T-helper 17 cell (primary cell): ENCODE results near the gene MAML3. TPM values are rescaled to one million over a fixed set of nuclear protein-coding genes. Genes with fewer than 3 reads are reported as not detected.

Source experiments
- ATAC-seq: fragments of 150-1000 bp; cut with Tn5 transposase; 2 replicates; pipeline ENCODE4 v1.10.0; 2021; ENCODE audit warnings: mild to moderate bottlenecking, moderate library complexity
- DNase-seq, 3 donors: peaks; one replicate each; pipeline versions ENCODE4 v3.0.0 to v3.0.0-alpha.2; 2020 to 2021
- H3K9me3 ChIP-seq: one replicate; pipeline ENCODE4 v1.7.0; 2013; ENCODE audit warnings: low read length, mild to moderate bottlenecking; ENCODE audit not compliant: control insufficient read depth, poor library complexity, severe bottlenecking
- H3K27ac Mint-ChIP-seq: one replicate; pipeline ENCODE4 v1.8.0; 2022; ENCODE audit warnings: mild to moderate bottlenecking, moderate library complexity, mixed read lengths
- H3K27me3 Mint-ChIP-seq: one replicate; pipeline ENCODE4 v1.8.0; 2022; ENCODE audit warnings: mixed read lengths
- H3K36me3 Mint-ChIP-seq: one replicate; pipeline ENCODE4 v1.8.0; 2022; ENCODE audit warnings: low read depth, mixed read lengths
- H3K4me1 Mint-ChIP-seq: one replicate; pipeline ENCODE4 v1.8.0; 2022; ENCODE audit warnings: mild to moderate bottlenecking, mixed read lengths
- H3K4me3 Mint-ChIP-seq: one replicate; pipeline ENCODE4 v1.8.0; 2022; ENCODE audit warnings: mild to moderate bottlenecking, moderate library complexity, mixed read lengths
- total RNA-seq, 4 donors: library from RNA in 2 of 4; stranded (reverse) in 2 of 4; gene quantifications; one replicate each; pipeline ENCODE4 v1.2.3 and lab custom pipeline; 2022 to 2026

The MAML3 gene
- total RNA-seq, 2 donors from 2014 or later, result 1.1 to 4.2 TPM

DNA sequence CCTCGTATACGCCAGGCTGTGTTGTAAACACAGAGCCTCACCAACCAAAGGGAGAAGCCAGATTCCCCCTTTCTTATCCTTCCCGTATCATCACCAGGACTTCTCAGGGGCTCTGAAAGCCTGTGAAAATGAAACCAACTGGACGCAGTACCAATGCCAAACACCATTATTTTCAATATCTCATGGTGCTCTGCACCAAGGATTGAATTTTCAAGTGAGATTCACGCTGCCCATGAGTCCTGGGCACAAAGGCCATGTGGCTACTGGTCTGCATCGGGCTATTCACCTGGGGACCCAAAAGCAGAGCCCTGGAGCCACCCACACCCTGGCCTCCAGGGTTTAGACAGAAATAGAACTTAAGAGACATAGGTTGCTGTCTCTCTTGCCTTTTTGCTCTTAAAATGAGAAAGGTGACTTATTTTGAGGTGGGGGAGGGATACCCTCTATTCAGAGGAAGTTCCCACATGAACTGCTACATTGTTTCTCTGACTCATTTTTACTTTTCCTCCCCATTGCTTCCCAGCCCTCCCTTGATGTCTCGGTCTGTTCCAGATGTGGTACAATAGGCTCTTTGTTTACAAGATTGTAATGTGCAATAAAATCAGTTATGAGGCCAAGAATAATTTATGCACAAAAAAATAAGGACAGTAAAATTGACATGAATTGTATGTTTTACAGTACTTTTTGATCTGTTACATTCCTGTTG, 55.4 kb downstream of the MAML3 start:
- Mint-ChIP-seq H3K4me1 (peaks cover 42% of the 10 kb centered on the region), H3K4me3 (no peak overlapping the region), H3K27ac (peak overlapping the region; percentile 32), H3K36me3 (peaks cover 2% of the 10 kb centered on the region), H3K27me3 (no peaks in the 10 kb centered on the region)
- DNase-seq (no peak), ATAC-seq (no peak)
- H3K9me3 ChIP-seq, result no peaks in the 10 kb centered on the region

DNA sequence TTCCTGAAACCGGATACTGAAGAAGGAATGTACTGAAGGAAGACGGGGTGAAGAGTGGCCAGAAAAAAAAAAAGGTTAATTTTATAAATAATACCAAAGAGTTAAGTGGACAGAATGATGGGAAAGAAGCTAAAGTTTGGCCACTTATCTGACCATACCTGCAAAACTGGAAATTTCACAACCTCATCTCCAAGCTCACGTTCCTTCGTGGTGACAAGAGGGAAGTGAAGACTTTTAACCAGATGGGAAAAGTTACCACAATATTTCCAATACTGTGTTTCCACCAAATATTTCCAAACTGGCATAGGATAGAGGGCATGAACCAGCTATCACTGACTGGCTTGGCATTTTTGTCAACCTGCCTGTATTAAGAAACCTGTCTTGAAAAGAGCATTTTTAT, 56.4 kb downstream of the MAML3 start:
- Mint-ChIP-seq H3K27ac (no peak overlapping the region), H3K27me3 (no peaks in the 10 kb centered on the region), H3K4me1 (peaks cover 40% of the 10 kb centered on the region), H3K4me3 (no peak overlapping the region), H3K36me3 (peaks cover 2% of the 10 kb centered on the region)
- no peaks in the 10 kb centered on the region for H3K9me3 ChIP-seq
- DNase-seq, result no peak
- no peak for ATAC-seq

- no peak overlapping the region for H3K4me3 Mint-ChIP-seq
These were observed 57.1 kb downstream of the MAML3 start for GRCh38 chr4:140096921-140097320.

DNA sequence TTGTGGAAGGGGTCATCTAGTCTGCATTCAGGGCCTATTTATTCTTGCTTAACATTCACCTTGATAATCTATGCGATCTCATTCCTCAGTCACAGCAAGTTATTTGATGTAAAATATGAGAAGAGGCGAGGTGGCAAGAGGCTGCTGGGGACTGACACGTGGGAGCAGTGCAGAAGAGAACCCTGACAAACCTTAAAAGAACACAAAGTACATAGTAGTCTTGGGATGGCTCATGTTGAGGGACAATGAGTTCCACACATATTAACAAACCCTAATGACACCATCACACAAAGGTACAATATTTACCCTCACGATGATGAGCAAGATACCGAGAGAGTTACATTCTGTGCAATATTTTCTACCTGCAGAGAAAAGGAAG, 57.5 kb downstream of the MAML3 start:
- ATAC-seq (peak; percentile 1), DNase-seq (no peak)
- Mint-ChIP-seq H3K27ac (peak overlapping the region; percentile 93), H3K4me1 (peaks cover 40% of the 10 kb centered on the region), H3K4me3 (peak overlapping the region; percentile 86), H3K36me3 (peaks cover 2% of the 10 kb centered on the region), H3K27me3 (no peaks in the 10 kb centered on the region)
- H3K9me3 ChIP-seq, result no peaks in the 10 kb centered on the region

More at GRCh38 chr4:140096921-140097320, 57.1 kb downstream of the MAML3 start:
- peak overlapping the region; percentile 93 for H3K27ac Mint-ChIP-seq
- ATAC-seq (no peak), DNase-seq (no peak)
- H3K4me1 Mint-ChIP-seq, result peaks cover 40% of the 10 kb centered on the region
- no peaks in the 10 kb centered on the region for H3K27me3 Mint-ChIP-seq
- no peaks in the 10 kb centered on the region for H3K9me3 ChIP-seq
- H3K36me3 Mint-ChIP-seq, result peaks cover 2% of the 10 kb centered on the region

GRCh38 chr4:140095694-140096482, 58.1 kb downstream of the MAML3 start:
- H3K4me3 Mint-ChIP-seq, result peak overlapping the region; percentile 86
- no peaks in the 10 kb centered on the region for H3K27me3 Mint-ChIP-seq
- peak; percentile 11 to 32 (median 13) for DNase-seq
- peak; percentile 76 for ATAC-seq
- peak overlapping the region; percentile 93 for H3K27ac Mint-ChIP-seq
- no peaks in the 10 kb centered on the region for H3K9me3 ChIP-seq
- H3K36me3 Mint-ChIP-seq, result peaks cover 2% of the 10 kb centered on the region
- peaks cover 40% of the 10 kb centered on the region for H3K4me1 Mint-ChIP-seq

DNA sequence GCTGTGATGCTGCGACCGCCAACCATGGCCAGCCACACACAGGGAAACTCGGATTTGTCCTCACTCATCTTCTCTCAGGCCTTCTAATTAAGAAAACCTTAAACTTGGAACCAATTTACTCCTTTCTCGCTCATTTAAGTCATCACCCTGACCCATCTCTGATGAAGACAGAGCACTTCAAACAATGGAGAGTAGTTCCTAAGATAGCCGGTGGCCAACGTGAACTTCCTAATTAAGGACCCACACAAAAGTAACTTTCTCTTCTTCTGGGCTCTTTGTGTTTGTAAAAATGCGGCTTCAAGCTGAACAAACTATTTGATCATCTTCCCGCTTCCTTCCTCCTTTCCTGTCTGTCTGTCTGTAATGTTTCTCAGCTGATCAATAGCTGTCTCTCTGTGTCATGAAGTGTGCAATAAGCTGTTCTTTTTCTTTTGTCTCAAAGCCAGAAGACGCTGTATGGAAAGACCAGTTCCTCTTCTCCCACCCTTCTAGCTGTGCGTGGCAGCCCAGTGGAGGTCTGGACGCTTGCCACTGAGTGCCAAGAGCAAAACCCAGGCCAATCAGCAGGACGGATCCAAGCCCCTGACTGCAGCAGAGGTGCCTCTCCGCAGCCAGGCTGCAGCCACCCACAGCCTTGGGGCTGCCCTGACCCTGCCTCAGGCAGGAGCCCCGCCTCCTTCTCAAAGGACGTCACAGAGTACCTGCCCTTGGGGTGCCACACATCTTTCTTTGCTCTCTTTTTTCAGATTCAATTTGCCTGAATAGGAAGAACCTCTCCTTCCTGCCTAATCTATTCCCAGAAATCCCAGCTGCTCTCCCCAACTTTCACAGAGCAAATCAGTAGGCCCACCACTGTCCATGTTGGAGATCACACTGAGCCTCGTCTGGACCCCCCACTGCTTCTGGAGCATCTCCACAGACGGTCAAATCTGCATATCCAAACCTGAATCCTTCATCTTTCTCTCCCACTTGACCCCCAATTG, 59.3 kb downstream of the MAML3 start:
- peak overlapping the region; percentile 93 for H3K27ac Mint-ChIP-seq
- H3K4me3 Mint-ChIP-seq, result peak overlapping the region; percentile 86
- peaks cover 34% of the 10 kb centered on the region for H3K4me1 Mint-ChIP-seq
- H3K9me3 ChIP-seq, result no peaks in the 10 kb centered on the region
- H3K36me3 Mint-ChIP-seq, result peaks cover 2% of the 10 kb centered on the region
- DNase-seq (peak in 2 of 3 donors; percentile 24 to 37), ATAC-seq (peak; percentile 65)
- no peaks in the 10 kb centered on the region for H3K27me3 Mint-ChIP-seq

DNA sequence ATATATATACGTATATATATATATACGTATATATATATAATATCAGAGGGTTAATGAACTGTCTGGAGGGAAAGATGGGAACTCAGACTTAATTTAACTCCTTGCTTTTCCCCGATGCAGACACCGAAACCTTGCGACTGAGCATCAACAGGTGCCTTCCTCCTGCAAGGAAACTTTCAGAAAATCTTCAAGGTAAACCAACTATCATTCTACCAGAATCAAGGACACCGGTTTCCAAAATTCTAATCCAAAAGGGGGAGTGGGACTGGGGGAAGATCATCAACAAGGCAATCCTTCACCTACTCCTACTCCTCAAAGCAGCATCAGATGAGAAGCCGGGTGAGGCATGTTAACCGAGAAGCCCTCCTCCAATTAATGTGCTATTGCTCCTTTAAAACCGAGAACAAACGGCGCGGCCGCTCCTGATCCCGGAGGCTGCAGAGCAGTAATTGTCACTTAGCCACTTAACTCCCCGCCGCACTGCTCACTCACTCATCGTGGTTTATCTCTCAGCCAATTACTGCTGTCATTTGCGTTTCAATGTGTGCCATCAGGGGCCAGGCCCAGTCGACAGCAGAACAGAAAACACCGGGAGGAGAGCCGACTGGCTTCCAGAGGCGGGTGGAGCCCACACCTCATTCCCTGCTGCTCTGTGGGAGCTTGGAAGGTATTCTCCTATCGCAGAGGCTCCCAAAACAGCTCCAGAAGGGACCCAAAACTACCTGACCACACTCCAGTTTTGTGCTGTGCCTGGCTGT, 61.7 kb downstream of the MAML3 start:
- DNase-seq (no peak), ATAC-seq (no peak)
- H3K9me3 ChIP-seq, result no peaks in the 10 kb centered on the region
- no peak overlapping the region for H3K4me3 Mint-ChIP-seq
- H3K27ac Mint-ChIP-seq, result no peak overlapping the region
- peaks cover 2% of the 10 kb centered on the region for H3K36me3 Mint-ChIP-seq
- peaks cover 31% of the 10 kb centered on the region for H3K4me1 Mint-ChIP-seq
- peaks cover 5% of the 10 kb centered on the region for H3K27me3 Mint-ChIP-seq

DNA sequence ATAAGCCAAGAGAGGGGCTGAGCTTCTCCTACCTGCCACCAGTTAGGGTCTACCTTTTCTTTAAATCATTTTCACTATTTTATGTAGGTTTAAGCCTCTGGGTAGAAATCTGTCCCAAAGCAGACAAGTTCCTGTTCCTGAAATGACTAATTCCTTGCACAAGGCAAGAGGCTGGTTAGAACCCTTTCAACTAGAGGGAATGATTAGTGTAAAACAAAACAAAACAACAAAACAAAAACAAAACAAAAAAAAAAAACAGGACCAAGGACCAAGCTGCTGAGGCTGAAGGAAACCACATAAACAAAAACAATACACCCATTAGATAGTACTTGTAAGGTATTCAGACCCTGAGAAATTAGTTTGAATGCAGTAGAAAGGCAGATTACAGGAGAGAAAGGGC, 62.7 kb downstream of the MAML3 start:
- ATAC-seq (no peak), DNase-seq (no peak)
- no peaks in the 10 kb centered on the region for H3K9me3 ChIP-seq
- peaks cover 2% of the 10 kb centered on the region for H3K36me3 Mint-ChIP-seq
- no peak overlapping the region for H3K27ac Mint-ChIP-seq
- H3K27me3 Mint-ChIP-seq, result peaks cover 5% of the 10 kb centered on the region
- H3K4me3 Mint-ChIP-seq, result no peak overlapping the region
- H3K4me1 Mint-ChIP-seq, result peaks cover 25% of the 10 kb centered on the region

DNA sequence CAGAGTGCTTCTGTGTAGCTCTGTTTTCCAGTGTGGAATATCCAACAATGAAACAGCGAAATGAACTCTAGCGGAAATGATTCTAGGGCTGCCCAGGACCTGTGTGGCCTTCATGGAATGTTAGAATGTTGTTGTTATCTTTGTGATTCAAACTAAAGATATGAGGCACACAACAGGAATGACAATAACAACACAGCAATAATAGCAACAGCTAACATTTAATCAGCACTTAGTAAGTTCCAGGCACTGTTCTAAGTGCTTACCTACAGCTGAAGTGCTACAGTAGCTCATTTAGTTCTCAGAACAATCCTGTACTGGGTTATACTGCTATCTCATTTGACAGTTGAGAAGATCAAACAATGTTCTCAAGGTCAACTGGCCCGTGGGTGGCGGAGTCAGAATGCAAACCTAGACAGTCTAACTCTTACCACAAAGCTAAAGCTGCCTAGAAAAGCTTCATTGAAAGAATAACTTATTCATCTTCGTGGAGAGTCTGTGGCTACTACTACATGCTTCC, 63.7 kb downstream of the MAML3 start:
- Mint-ChIP-seq H3K36me3 (peaks cover 2% of the 10 kb centered on the region), H3K27ac (no peak overlapping the region), H3K27me3 (peaks cover 5% of the 10 kb centered on the region), H3K4me1 (peaks cover 15% of the 10 kb centered on the region), H3K4me3 (no peak overlapping the region)
- no peak for ATAC-seq
- H3K9me3 ChIP-seq, result no peaks in the 10 kb centered on the region
- no peak for DNase-seq

GRCh38 chr4:140089216-140089615, 64.8 kb downstream of the MAML3 start:
- Mint-ChIP-seq H3K4me3 (no peak overlapping the region), H3K36me3 (no peaks in the 10 kb centered on the region), H3K27me3 (peaks cover 5% of the 10 kb centered on the region), H3K4me1 (peaks cover 8% of the 10 kb centered on the region), H3K27ac (no peak overlapping the region)
- no peak for DNase-seq
- no peaks in the 10 kb centered on the region for H3K9me3 ChIP-seq
- no peak for ATAC-seq

GRCh38 chr4:140088323-140088967, 65.5 kb downstream of the MAML3 start:
- Mint-ChIP-seq H3K27ac (no peak overlapping the region), H3K27me3 (peaks cover 5% of the 10 kb centered on the region), H3K4me1 (peaks cover 3% of the 10 kb centered on the region), H3K4me3 (no peak overlapping the region), H3K36me3 (no peaks in the 10 kb centered on the region)
- DNase-seq, result no peak
- ATAC-seq, result no peak
- no peaks in the 10 kb centered on the region for H3K9me3 ChIP-seq

DNA sequence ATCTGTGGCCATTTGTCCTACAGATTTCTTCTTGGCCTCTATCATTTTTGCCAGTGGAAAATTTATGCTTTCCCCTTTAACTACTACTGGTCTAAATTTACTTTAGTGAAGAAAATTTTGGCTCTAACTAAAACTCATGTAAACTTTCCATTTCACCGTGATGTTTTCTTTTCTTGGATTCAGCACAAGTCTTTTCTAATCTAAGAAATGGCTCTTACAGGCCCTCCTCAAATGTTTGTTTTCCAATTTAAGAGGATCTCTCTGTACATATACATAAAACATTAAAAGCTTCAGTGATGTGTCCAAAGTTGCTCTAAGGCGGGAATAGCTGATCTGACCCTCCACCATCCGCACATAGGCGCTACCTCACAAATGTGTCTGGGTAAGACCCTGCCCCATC, 68.1 kb downstream of the MAML3 start:
- DNase-seq (no peak), ATAC-seq (no peak)
- Mint-ChIP-seq H3K4me3 (no peak overlapping the region), H3K4me1 (peaks cover 8% of the 10 kb centered on the region), H3K36me3 (no peaks in the 10 kb centered on the region), H3K27ac (no peak overlapping the region), H3K27me3 (peaks cover 5% of the 10 kb centered on the region)
- no peaks in the 10 kb centered on the region for H3K9me3 ChIP-seq
